GM19395 (cell line): ENCODE data around the gene SNAP25.

Experiments used
- ATAC-seq: cut with Tn5 transposase; IDR thresholded peaks from one replicate; pipeline ENCODE4 v1.9.1; 2021; ENCODE audit warnings: mild to moderate bottlenecking, moderate library complexity; ENCODE audit not compliant: unreplicated experiment

The SNAP25 gene

DNA sequence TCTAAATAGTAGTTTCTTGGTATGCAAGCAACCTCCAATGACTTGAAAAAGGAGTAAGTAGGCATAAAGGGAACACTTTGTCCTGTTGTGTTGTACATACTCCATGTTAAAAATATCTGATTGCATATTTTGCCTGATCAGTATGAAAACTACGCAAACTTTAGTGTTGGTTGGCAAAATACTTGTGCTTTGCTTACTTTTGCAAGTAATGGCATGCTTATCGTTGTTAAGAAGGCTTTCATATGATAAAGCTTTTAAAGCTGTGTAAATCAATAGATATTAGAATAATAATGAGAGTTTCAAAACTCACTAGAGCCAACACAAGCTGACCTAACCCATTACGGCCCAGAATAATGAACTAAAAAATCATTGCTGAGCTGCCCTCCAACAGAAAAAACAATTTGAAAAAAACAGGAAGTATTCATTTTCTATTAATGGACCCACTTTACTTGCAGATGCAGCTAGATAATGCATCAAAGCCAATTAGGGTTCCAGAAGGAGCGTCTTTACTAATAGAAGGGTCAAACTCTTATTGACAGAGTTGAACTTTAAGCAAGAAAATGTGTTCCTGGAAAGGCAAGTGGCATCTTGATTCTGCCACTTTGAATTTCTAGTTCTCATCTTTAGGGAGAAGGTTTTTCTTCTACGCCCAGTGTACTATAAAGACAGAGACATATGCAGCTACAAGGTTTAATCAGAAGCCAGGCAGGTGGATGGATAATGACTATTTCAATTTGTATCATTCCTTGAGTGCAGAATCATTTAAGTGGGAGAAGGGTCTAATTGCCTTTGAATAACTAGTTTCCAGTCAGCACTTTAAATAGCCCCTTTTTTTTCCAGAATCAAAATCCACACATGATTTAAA, 82.2 kb downstream of the SNAP25 start:
- ATAC-seq, result no peak

- no peak for ATAC-seq
Observed at GRCh38 chr20:10303852-10304251, 85.2 kb downstream of the SNAP25 start.

DNA sequence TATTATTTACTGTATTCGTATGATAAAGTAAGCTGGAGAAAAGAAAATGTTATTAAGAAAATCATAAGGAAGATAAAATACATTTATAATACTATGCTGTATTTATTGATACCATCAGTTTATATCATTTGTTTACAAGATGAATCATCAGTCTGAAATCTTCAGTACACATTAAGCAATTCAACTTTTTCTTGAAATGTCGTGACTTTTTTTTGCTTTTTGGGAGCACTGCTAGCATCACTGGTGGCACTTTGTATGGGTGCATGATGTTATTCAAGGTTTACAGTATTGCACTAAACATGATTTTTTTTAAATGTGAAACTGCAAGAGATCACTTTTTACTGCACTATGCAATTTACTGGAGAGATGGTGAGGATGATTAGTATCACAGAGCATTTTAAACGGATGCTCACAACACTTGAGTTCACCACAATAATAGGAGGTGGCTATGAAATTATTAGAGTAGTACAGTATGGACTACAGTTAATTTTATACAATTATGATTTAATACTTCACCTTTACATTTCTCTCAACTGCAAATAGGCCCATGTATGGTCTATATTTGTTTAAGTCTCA, 85.9 kb downstream of the SNAP25 start:
- ATAC-seq, result no peak

DNA sequence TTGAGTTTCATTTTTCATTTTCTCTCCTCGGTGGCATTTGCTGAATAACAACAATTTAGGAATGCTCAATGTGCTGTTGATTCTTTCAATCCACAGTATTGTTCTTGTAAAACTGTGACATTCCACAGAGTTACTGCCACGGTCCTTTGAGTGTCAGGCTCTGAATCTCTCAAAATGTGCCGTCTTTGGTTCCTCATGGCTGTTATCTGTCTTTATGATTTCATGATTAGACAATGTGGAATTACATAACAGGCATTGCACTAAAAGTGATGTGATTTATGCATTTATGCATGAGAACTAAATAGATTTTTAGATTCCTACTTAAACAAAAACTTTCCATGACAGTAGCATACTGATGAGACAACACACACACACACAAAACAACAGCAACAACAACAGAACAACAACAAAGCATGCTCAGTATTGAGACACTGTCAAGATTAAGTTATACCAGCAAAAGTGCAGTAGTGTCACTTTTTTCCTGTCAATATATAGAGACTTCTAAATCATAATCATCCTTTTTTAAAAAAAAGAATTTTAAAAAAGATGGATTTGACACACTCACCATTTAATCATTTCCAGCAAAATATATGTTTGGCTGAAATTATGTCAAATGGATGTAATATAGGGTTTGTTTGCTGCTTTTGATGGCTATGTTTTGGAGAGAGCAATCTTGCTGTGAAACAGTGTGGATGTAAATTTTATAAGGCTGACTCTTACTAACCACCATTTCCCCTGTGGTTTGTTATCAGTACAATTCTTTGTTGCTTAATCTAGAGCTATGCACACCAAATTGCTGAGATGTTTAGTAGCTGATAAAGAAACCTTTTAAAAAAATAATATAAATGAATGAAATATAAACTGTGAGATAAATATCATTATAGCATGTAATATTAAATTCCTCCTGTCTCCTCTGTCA, 88.1 kb downstream of the SNAP25 start:
- ATAC-seq, result no peak

DNA sequence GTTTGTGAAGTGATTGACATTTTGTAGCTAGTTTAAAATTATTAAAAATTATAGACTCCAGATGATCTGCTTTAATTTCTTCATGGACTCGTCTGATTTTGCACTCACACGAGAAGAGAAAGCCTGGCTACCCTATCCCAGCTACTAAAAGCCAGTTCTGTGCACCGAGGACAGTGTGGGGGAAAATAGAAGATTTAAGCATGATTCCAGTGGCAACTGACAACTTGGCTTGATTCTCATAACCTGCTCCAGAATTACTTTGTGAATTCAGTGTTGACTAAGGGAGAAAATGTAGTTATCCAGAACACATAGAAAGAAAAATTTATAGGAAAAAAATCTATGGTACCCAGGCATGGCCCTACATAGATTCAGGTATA, 88.7 kb downstream of the SNAP25 start:
- ATAC-seq, result no peak

GRCh38 chr20:10308652-10309051, 90.0 kb downstream of the SNAP25 start:
- no peak for ATAC-seq

GRCh38 chr20:10309326-10309725, 90.7 kb downstream of the SNAP25 start:
- ATAC-seq, result no peak

DNA sequence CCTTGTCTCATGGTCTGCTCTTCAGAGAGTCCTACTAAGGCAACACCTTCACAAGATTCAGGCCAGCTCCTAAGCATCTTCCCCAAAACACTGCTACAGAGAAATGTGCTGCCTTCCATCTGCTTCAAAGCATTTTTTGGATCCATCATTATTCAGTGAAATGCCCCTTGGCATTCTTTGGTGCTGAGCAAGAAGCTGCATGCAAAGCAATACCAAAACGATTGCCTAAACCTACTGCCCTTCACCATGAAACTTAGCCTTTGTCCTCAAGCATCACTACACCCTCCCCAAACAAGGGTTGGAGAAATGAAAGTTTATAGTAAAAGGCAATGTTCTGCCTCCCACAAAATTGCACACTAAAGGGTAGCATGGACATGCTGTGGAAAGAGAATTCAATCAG, 93.5 kb downstream of the SNAP25 start:
- no peak for ATAC-seq

GRCh38 chr20:10313215-10313614, 94.6 kb downstream of the SNAP25 start:
- ATAC-seq, result no peak

DNA sequence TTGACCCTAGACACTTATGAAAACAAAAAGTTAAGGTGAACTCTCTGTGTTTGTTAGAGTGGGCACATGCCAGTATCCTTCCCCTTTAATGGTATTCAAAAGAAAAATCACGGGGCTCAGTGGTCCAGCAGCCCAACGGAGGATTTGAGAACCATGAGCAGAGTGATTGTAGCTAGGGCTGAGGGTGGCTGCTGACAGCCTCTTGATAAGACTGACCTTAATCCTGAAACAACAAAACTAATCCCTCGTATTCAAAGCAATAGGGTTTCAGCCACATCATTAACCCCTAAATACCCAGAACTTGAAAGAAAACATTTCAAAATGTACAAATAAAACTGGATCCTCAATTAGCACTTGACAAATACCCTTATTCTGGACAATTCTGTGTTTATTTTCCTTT, 95.1 kb downstream of the SNAP25 start:
- no peak for ATAC-seq

DNA sequence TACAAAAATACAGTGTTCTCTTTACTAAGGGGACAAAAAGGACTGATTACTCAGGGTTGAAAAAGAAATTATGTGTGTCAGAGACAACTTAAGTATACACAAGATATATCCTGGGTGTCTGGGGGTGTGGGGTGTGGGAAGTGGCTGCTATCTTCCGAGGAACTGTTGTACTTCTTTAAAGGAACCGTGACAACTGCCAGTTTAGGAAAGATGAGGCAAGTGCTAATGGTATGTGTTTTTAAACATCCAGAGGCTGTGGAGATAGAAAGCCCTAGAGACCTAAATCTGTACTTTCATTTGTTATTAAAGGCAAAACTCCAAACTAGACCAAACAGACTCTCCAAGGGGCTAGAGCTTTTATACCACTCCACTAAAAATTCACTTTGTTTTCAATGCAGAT, 95.6 kb downstream of the SNAP25 start:
- no peak for ATAC-seq

DNA sequence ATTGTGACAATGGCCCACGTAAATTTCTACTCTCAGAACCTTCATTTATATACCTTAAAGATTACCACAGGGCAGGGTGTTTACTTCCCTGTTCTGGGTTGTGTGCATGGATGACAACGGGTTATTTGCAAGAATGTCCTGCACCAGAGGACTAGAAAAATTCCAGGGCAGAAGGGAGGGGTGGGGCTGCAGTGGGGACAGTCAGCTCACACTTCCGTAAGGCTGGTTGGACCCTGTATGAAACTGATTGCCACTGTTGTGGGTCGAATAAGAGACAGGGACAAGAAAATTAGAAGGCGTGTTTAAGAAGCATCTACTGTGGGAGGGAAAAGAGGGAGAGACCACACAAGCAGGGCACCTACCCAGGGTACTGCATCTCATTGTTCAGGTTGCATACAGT, 96.5 kb downstream of the SNAP25 start:
- no peak for ATAC-seq

DNA sequence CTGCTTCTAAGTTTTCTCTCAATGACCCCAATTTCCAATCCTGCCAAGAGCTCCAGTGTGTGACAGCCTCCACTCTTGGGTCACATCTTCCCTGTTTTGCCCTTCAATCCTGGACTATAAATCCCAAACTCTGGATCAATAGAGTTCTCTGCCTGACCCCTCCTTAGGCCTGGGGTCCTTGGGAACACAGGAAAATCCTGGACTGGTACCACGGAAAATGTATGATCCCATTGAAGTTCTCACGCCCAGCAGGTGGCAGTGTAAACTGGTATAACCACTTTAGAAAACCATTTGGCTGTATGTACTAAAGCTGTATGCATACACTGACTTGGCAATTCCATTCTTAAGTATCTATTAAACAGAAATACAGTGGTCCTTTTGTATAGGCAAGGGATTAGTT, 98.0 kb downstream of the SNAP25 start:
- ATAC-seq, result no peak

- no peak for ATAC-seq
Observed at GRCh38 chr20:10318291-10319024, 99.8 kb downstream of the SNAP25 start.

DNA sequence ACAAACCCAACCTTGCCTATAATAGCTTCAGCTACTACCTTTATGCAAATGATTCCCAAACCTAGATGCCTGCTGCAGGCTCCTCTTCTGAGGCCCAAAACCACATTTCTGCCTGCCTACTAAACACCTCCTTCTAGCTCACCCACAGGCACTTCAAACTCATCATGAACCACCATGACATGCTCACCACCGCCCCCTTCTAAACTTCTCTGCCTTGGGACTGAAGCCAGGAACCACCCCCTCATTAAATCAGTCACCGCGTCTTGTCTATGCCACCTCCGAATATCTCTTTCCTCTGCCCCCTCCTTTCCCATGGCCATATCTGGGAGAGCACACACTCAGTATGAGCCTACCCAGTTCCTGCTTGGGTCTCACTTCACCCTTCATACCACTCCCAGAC, 101.2 kb downstream of the SNAP25 start:
- ATAC-seq, result no peak

DNA sequence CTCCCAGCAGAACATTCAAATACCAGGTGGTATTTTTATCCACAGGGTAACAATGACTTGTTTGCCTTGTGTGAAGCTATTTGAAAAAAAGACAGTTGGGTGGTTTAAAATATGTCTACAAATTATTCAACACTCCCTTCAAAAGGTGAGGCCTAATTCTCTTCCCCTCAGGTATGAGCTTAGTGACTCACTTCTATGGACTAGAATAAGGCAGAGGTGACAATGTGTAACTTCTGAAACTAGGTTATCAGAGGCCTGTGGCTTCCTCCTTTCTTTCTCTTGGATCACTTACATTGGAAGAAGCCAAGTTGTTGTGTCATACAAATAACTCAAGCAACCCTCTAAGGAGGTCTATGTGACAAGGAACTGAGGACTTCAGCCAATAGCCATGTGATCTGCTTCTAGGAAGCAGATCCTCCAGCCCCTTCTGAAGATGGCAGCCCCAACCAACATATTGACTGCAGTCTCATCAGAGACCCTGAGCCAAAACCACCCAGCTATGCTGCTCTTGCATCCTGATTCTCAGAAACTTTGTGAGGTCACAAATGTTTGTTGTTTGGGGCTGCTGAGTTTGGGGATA, 102.6 kb downstream of the SNAP25 start:
- no peak for ATAC-seq

DNA sequence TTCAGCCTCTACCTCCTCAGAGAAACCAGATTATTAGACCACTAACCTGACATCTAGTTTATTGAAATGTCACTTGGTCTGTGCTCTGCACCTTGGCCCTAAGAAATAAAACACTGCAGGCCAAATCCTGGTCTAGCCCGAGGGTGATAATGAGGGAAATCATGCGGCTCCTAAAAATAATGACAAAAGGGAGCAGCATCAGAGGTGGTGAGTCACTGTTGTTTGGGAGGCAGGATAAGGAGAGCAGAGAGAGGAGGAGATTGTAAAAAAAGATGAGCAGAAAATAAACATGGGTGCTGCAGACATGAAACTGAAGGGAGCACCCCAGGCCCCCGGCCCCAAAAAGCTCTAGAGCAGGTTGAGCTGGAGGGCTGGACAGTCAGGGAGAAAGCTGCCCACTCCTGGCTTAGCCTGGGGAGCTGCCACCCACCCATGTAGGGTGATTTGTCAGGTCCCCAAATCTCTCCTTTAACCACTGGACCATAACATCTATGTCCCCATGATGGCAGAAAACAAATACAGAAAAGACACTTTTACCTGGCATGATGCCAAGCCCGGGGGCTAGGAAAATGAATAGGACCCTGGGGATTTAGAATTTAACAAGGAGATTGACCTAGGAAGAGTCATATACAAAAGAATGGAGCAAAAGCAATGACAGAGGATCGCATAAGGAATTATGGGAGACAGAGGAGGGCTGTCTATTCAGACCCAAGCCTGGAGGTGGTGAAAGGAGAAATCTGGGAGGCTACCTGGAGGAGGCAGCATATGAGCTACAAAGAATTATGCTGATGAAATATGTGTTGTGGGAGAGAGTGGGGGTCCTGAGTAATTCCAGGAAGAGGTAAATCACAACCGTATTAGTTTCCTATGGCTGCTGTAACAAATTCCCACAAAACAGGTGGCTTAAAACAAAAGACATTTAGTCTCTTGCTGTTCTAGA, 103.7 kb downstream of the SNAP25 start:
- ATAC-seq, result no peak

GRCh38 chr20:10323729-10324128, 105.1 kb downstream of the SNAP25 start:
- ATAC-seq, result no peak

GRCh38 chr20:10324198-10324847, 105.7 kb downstream of the SNAP25 start:
- ATAC-seq, result no peak
